Ecto neural progenitor cell (in vitro differentiated cells): ENCODE results near the gene CAVIN3.

Source experiments
- DNase-seq: peaks from one replicate; pipeline ENCODE4 v3.0.0-alpha.2; 2018; ENCODE audit warnings: low spot score

Gene CAVIN3

DNA sequence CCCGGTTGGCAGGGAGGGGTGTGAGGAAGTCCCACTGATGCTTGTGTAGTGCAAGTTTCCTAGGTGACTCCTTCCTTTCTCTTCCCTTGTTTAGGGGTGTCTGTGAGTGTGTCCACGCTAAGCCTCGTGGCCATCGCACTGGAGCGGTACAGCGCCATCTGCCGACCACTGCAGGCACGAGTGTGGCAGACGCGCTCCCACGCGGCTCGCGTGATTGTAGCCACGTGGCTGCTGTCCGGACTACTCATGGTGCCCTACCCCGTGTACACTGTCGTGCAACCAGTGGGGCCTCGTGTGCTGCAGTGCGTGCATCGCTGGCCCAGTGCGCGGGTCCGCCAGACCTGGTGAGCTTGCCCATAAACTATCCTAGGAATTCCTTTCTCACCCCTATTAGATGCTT lies 50.3 kb downstream of the CAVIN3 start:
- no peak for DNase-seq
